SH-SY5Y (cell line): ENCODE results near the gene BCOR.

Experiments used
- GATA2 ChIP-seq: IDR thresholded peaks from 2 replicates; pipeline ENCODE4 v1.6.1; 2011; ENCODE audit warnings: mild to moderate bottlenecking, low read depth, low read length
- GATA3 ChIP-seq: IDR thresholded peaks from 2 replicates; pipeline ENCODE4 v1.6.1; 2011; ENCODE audit warnings: low read depth, mild to moderate bottlenecking, low read length, moderate library complexity

The BCOR gene

DNA sequence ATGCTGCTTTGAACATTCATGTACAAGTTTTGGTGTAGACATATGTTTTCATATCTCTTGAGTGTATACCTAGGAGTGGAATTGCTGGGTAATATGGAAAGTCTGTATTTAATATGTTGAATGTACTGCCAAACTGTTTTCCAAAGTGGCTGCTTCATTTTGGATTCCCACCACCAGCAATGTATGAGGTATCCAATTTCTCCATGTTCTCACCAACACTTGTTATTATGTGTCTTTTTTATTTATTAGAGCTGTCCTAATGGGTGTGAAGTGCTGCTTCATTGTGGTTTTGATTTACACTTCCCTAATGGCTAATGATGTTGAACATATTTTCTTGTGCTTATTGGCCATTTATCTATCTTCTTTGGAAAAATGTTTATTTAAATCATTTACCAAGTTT is 60.4 kb downstream of the BCOR start:
- no peak for TF ChIP-seq GATA2
- TF ChIP-seq GATA3 = no peak

DNA sequence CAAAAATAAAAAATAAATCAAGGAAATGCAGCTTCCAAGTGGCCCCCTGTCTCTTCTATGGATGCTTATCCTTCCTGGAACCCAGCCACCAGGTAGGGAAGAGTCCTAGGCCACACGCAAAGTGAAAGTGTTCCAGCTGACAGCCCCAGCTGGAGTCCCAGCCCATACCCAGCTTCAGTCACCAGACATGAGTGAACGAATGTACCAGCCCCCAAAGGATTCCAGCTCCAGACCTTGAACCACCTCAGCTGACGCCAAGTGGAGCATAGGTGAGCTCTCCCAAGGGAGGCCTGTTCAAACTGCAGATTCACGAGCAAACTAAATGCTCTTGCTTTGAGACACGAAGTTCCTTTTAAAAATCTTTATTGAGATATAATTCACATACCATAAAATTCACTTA is 62.0 kb downstream of the BCOR start:
- TF ChIP-seq GATA3 (no peak), GATA2 (no peak)

DNA sequence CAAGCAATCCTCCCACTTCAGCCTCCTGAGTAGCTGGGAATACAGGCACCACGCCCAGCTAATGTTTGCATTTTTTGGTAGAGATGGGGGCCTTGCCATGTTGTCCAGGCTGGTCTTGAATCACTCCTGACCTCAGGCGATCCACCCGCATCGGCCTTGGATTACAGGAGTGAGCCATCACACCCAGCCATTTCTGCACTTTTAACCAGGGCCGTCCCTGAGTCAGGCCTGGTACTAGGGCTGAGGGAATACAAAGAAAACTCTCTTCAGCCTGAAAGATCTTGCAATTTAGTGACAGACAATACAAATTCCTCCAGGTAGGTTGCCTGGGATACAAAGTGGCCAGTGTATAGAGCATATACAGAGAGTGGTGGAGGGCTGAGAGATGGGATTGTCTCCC is 65.8 kb downstream of the BCOR start:
- no peak for TF ChIP-seq GATA2
- no peak for TF ChIP-seq GATA3

DNA sequence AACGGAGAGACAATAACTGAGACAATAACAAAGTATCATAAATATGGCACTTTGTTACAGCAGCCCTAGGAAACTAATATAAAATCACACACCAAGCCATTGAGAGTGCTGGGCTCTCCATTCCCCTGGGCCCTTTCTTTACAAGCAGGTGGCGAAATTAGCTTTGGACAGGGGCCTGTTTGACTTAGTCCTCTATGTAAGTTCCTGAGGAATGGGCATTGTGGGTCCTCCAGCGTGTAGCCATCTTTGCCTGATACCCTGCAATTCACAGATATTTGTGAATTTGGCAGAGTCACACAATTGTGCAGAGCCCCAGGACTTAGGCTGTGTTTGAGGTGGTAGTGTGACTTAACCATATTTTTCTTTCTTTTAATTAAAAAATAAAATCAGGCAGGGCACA is 67.6 kb downstream of the BCOR start:
- TF ChIP-seq GATA3 (no peak), GATA2 (no peak)

DNA sequence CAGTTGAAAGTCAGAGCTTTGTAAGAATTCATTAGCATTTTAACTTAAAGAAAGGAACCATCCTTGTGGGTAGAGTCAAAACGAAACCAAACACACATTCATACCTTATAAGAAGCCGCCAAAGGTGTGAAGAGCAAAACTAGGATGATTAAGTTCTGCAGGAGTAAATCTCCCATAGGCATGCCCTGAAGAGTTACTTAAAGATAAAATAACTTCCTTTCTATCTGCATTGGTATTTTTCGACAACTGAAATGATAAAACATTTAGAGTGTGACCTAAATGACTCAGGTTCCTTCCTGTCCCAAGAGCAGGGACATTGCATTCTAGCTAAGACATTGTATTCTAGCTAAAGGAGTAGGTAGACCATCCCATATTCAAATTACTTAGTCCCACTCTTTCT is 75.3 kb downstream of the BCOR start:
- TF ChIP-seq GATA2 (no peak), GATA3 (no peak)

DNA sequence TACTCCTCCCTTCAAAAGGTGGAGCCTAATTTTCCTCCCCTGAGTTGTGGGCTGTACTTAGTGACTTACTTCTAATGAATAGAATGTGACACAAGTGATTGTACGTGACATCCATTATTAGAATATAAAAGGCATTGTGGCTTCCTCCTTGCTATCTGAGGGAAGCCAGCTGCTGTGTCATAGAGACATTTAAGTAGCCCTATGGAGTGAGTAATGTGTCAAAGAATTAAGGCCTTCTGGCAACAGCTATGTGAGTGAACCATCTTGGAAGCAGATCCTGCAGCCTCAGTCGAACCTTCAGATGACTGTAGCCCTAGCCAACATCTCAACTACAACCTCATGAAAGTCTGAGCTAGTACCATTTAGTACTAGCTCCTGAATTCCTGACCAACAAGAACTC is 76.1 kb downstream of the BCOR start:
- TF ChIP-seq GATA2 = no peak
- no peak for TF ChIP-seq GATA3

DNA sequence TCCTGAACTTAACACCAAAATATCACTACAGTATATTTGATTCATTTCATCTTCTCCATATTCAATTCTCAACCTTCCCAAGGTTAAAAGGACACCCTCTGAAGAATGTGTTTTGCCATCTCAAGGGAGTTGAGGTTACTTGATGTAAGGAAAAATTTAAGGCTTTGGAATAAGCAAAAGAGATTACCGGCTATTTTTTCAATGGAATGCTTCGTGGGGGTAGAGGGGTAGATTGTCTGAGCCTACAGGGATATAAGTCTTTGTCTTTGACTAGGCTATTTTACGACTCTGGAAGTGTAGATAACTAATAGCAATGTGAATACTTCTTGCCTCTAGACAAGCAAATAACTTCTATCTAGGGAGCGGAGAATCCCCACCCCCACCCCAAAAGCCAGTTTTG is 78.2 kb downstream of the BCOR start:
- TF ChIP-seq GATA2 (no peak), GATA3 (no peak)

DNA sequence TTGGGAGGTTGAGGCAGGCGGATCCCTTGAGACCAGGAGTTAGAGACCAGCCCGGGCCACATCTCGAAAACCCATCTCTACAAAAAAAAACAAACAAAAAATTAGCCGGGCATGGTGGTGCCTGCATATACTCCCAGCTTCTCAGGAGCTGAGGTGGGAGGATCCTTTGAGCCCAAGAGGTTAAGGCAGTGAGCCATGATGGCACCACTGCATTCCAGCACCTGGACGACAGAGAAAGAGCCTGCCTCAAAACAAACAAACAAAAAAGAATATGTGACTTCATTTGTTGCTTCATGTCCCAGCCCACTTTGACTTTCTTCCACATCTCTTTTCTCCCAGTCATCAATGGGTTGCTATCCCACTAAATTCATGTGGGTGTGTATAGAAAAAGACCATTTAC is 79.7 kb downstream of the BCOR start:
- TF ChIP-seq GATA3 (no peak), GATA2 (no peak)

DNA sequence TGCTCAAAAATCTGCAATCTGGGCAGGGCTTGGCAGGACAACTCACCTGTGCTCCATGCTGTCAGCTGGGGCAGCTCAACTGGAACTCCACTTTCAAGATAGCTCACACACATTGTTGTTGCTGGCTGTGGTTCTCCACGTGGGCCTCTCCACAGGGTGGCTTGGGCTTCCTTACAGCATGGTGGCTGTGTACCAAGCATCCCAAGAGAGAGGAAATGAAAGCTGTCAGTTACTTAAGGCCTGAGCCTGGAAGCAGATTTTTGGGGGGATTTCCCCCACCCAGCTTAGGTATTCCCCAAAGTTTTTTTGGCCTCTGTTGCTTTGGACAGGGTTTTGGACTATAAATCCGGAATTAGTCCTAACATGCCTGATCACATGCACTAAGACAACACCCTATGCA is 81.0 kb downstream of the BCOR start:
- no peak for TF ChIP-seq GATA3
- TF ChIP-seq GATA2 = no peak

DNA sequence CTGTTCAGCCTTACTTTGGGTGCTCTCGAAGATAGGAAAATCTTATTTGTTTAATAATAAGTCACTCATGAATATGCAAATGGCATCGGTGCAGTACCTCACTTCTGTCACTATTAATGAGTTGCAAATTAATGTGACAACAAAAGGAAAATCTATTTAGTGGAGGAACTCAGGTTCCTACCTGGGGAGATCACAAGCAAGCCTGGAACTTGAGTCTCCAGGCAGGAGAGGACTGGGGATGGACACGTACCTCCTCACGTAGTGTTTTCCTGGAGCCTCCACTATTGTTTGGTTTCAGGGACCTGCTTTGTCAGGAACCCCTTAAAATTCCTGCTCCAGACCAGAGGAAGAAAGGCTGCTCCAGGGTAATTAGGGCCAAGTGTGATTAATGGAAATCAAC is 82.1 kb downstream of the BCOR start:
- TF ChIP-seq GATA2 = no peak
- no peak for TF ChIP-seq GATA3

DNA sequence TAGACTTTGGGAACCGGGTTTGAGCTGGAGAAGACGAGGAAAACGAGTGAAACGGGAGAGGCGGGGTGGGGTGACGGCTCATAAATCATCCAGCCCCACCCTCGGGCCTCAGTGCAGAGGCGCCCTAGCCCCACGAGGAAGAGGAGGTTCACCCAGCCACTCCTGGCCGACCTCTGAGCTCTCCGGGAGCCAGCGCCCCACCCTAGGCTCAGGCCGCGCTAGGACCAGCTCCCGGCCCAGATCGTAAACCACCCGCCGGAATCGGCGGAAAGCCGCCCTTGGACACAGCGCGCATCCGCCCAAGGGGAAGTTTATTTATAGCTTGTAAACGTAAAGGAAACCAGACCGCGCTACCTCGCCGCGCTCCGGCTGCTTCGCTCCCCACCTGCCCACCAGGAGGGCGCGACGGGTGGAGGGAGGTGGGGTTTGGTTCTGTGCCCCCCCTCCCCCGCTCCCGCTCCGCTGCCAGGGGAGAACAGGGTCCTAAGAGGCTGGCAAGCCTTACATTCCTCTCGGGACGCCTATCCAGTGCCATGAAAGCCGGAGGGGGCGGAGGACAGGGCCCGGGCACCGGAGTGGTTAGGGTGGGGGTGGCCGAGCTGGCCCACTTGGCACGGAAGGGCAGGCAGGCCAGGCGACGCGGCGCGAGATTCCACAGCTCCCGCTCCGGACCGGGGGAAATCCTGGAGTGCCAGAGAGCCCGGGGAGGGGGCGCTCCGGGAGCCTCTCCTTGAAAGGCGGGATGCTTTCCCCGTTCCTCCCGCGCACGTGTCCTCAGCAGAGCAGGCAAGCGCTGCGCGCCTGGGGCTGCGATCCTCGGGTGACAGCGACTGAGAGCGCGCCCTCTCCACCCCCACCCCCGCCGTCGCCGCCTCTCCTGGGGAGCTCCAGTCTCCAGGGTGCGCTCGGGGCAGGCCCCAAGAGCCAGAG is 84.2 kb downstream of the BCOR start:
- TF ChIP-seq GATA3 = no peak
- TF ChIP-seq GATA2 = no peak

DNA sequence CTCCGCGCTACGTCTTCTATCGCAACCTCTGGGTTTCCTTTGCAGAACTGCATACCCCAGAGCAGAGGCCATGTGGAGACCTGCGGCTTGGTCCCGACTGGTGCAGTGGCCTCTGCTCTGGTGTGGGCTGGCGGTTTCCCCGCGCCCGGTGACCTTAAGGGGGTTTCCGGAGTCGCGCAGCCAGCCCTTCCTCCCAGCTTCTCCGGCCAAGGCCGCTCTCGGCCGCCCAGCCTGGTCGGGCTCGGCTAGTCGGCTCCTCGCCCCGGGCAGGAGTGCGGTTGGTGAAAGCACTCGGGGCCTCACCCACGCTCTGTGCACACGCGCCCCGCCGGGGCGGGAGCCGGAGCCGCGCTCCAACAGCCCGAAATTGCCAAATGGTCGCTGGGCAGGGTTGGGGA is 84.9 kb downstream of the BCOR start:
- TF ChIP-seq GATA3 = no peak

DNA sequence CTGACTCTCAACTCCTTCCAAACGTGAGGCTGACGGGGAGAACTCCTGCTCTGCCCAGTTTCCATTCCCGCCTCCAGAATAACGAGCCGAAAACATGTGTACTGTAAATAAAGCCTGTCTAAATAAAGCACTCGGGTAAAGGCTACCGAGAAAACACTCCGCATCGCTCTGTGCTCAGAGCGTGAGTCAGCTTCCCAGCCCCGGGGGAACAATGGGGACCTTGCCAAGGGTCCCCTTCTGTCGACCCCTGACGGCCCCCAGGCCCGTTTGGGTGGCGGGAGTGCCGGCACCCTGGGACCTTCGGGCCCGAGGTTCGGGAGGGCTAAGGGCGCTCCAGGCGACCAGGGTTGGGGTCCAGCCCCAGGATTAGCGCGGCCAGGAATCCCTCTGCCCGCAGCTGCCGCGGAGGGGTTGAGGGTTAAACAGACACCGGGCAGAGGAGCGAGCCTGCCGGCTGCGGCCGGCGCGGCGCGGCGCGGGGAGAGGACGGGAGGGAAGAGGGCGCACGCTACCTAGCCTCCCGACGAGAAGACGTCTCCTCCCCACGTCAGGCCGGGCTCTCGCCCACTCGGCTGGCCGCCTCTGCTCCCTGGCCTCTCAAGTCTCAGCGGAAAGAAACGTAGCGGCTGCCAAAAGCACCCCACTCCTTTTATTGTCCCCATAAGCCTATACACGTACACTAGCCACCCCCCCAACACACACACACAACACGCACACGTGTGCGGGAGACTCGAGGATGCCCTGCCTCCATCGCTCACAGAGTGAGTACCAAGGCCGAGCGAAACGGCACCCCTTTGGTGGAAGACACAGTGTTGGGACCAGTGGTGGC is 85.5 kb downstream of the BCOR start:
- TF ChIP-seq GATA2 (no peak), GATA3 (no peak)

DNA sequence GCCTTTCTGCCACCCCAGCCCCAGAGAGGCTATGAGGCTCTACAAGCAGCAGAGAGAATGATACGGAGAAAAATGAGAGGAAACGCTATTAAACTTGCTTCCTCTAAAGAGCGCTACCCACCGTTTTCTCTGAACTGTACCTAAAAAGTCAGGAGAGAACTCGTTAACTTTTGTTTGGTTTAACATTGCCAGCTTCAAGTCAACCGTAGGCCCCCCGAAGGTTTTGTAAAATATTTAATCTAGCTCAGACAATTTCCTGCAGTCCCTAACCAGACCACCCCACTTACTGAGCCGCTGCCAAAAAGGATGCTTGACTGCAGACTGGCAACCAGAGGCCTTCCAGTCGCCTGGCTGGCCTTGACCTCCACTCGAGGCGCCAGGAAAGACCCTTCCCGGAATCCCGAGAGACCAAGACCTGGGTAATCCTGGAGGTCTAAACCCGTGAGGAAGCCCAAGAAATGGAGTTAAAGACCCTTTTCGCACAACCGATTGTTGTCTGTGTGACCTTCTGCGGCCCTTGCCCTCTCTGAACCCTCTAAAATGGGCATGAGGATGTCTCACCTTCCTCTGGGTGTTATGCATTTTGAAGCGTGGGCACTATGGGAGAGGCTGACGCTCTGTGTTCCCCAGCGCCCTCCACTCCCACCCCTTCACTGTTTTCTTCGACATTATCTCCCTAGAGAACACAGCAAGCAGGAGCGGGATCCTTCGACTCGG is 86.3 kb downstream of the BCOR start:
- TF ChIP-seq GATA3 (no peak), GATA2 (no peak)
